ENCODE measurements around the gene DAAM2. TPM values are rescaled to one million over a fixed set of nuclear protein-coding genes. Genes with fewer than 3 reads are reported as not detected.

The DAAM2 gene
- total RNA-seq, 1 experiment from 2014 or later = 4.8 TPM

GRCh38 chr6:39901670-39902069 lies 109.5 kb downstream of the DAAM2 start:
- CTCF ChIA-PET = no interaction called here
- POLR2A ChIA-PET (ENCODE audit: low non-redundant PET) = no interaction called here
- H3K27me3 ChIP-seq (replicated peaks; ENCODE audit: insufficient read depth, low read depth, low read length, poor library complexity) = no peaks in the 10 kb centered on the region
- H3K9me3 ChIP-seq (ENCODE audit: low read depth, low read length, poor library complexity, severe bottlenecking) = no peaks in the 10 kb centered on the region
- intact Hi-C loops (cut with micrococcal nuclease; ENCODE audit: unreplicated experiment) = no loop called here
- H3K4me1 ChIP-seq (ENCODE audit: insufficient read depth, low read length, poor library complexity, severe bottlenecking) = no peaks in the 10 kb centered on the region
- DNase-seq (ENCODE audit: low spot score) = no peak
- no peaks in the 10 kb centered on the region for H3K36me3 ChIP-seq (ENCODE audit: insufficient read depth, low read length, poor library complexity, severe bottlenecking)
- BruUV-seq (replicated peaks) = no TSS peak
- TF ChIP-seq EZH2 (IDR thresholded peaks at IDR 0.05; ENCODE audit: borderline replicate concordance, low read depth, low read length, poor library complexity, severe bottlenecking) = no peak
- no peak overlapping the region for H3K27ac ChIP-seq (ENCODE audit: low read depth, low read length, poor library complexity, severe bottlenecking)
- no peak overlapping the region for H3K4me3 ChIP-seq (ENCODE audit: low read depth, low read length, poor library complexity, severe bottlenecking)

GRCh38 chr6:39902136-39902535 lies 110.0 kb downstream of the DAAM2 start:
- DNase-seq (ENCODE audit: low spot score) = no peak
- intact Hi-C loops (cut with micrococcal nuclease; ENCODE audit: unreplicated experiment) = no loop called here
- Histone ChIP-seq H3K9me3 (ENCODE audit: low read depth, low read length, poor library complexity, severe bottlenecking) (no peaks in the 10 kb centered on the region), H3K27me3 (replicated peaks; ENCODE audit: insufficient read depth, low read depth, low read length, poor library complexity) (no peaks in the 10 kb centered on the region), H3K36me3 (ENCODE audit: insufficient read depth, low read length, poor library complexity, severe bottlenecking) (no peaks in the 10 kb centered on the region), H3K27ac (ENCODE audit: low read depth, low read length, poor library complexity, severe bottlenecking) (no peak overlapping the region), H3K4me3 (ENCODE audit: low read depth, low read length, poor library complexity, severe bottlenecking) (no peak overlapping the region), H3K4me1 (ENCODE audit: insufficient read depth, low read length, poor library complexity, severe bottlenecking) (no peaks in the 10 kb centered on the region)
- ChIA-PET POLR2A (ENCODE audit: low non-redundant PET) (no interaction called here), CTCF (no interaction called here)
- no peak for TF ChIP-seq CTCF (conservative IDR thresholded peaks at IDR 0.05; ENCODE audit: low read depth, low read length)
- TF ChIP-seq EZH2 (IDR thresholded peaks at IDR 0.05; ENCODE audit: borderline replicate concordance, low read depth, low read length, poor library complexity, severe bottlenecking) = no peak
- BruUV-seq (replicated peaks) = no TSS peak

- ChIA-PET POLR2A (ENCODE audit: low non-redundant PET) (no interaction called here), CTCF (no interaction called here)
- Histone ChIP-seq H3K27me3 (replicated peaks; ENCODE audit: insufficient read depth, low read depth, low read length, poor library complexity) (no peaks in the 10 kb centered on the region), H3K4me1 (ENCODE audit: insufficient read depth, low read length, poor library complexity, severe bottlenecking) (no peaks in the 10 kb centered on the region), H3K36me3 (ENCODE audit: insufficient read depth, low read length, poor library complexity, severe bottlenecking) (no peaks in the 10 kb centered on the region), H3K9me3 (ENCODE audit: low read depth, low read length, poor library complexity, severe bottlenecking) (no peaks in the 10 kb centered on the region), H3K27ac (ENCODE audit: low read depth, low read length, poor library complexity, severe bottlenecking) (no peak overlapping the region), H3K4me3 (ENCODE audit: low read depth, low read length, poor library complexity, severe bottlenecking) (no peak overlapping the region)
- no peak for DNase-seq (ENCODE audit: low spot score)
- TF ChIP-seq CTCF (conservative IDR thresholded peaks at IDR 0.05; ENCODE audit: low read depth, low read length) (0 out of 2 replicates have a peak, but pooled peaks have one; percentile 18), EZH2 (IDR thresholded peaks at IDR 0.05; ENCODE audit: borderline replicate concordance, low read depth, low read length, poor library complexity, severe bottlenecking) (no peak)
- no TSS peak for BruUV-seq (replicated peaks)
- intact Hi-C loops (cut with micrococcal nuclease; ENCODE audit: unreplicated experiment) = no loop called here
These were observed 110.8 kb downstream of the DAAM2 start for GRCh38 chr6:39902786-39903465.

GRCh38 chr6:39903656-39904055 lies 111.5 kb downstream of the DAAM2 start:
- intact Hi-C loops (cut with micrococcal nuclease; ENCODE audit: unreplicated experiment) = no loop called here
- CTCF ChIA-PET = no interaction called here

More at GRCh38 chr6:39903656-39904055, 111.5 kb downstream of the DAAM2 start:
- Histone ChIP-seq H3K4me3 (ENCODE audit: low read depth, low read length, poor library complexity, severe bottlenecking) (no peak overlapping the region), H3K27me3 (replicated peaks; ENCODE audit: insufficient read depth, low read depth, low read length, poor library complexity) (no peaks in the 10 kb centered on the region), H3K4me1 (ENCODE audit: insufficient read depth, low read length, poor library complexity, severe bottlenecking) (no peaks in the 10 kb centered on the region), H3K27ac (ENCODE audit: low read depth, low read length, poor library complexity, severe bottlenecking) (no peak overlapping the region), H3K36me3 (ENCODE audit: insufficient read depth, low read length, poor library complexity, severe bottlenecking) (no peaks in the 10 kb centered on the region), H3K9me3 (ENCODE audit: low read depth, low read length, poor library complexity, severe bottlenecking) (no peaks in the 10 kb centered on the region)
- no TSS peak for BruUV-seq (replicated peaks)
- DNase-seq (ENCODE audit: low spot score) = no peak
- TF ChIP-seq EZH2 (IDR thresholded peaks at IDR 0.05; ENCODE audit: borderline replicate concordance, low read depth, low read length, poor library complexity, severe bottlenecking) (no peak), CTCF (conservative IDR thresholded peaks at IDR 0.05; ENCODE audit: low read depth, low read length) (no peak)
- POLR2A ChIA-PET (ENCODE audit: low non-redundant PET) = no interaction called here

Data from A673 (cell line).